ENCODE measurements around the gene POLR1H.
A peak's percentile ranks its signal among the peaks of the same experiment; 100 is the strongest.

Gene POLR1H

GRCh38 chr6:30062471-30063178 is 1.6 kb downstream of the POLR1H start:
- DNase-seq: no peak

GRCh38 chr6:30063315-30063714 is 2.2 kb downstream of the POLR1H start:
- no peak for DNase-seq

- no peak for DNase-seq
Measured at GRCh38 chr6:30066082-30066481, 5.0 kb downstream of the POLR1H start.

GRCh38 chr6:30066577-30067459 is 5.8 kb downstream of the POLR1H start, which contains the start of gene PPP1R11:
PPP1R11 (plus strand) TSS chr6:30067198; CDS start chr6:30067411, 213 bp downstream.
- peak; percentile 97 for DNase-seq

GRCh38 chr6:30067460-30068139 is 6.5 kb downstream of the POLR1H start:
- peak; percentile 53 for DNase-seq

- DNase-seq: no peak
Measured at GRCh38 chr6:30071081-30071818, 10.2 kb downstream of the POLR1H start.

GRCh38 chr6:30071858-30072257 is 10.8 kb downstream of the POLR1H start:
- no peak for DNase-seq

GRCh38 chr6:30073489-30074235 is 12.6 kb downstream of the POLR1H start:
- no peak for DNase-seq

GRCh38 chr6:30074331-30075093 is 13.4 kb downstream of the POLR1H start:
- DNase-seq: no peak

- DNase-seq: no peak
Measured at GRCh38 chr6:30075094-30075789, 14.2 kb downstream of the POLR1H start, which contains the start of gene RNF39. RNF39 (minus strand) TSS chr6:30075769; CDS start chr6:30075585, 184 bp downstream.

GRCh38 chr6:30075790-30076732 is 15.0 kb downstream of the POLR1H start:
- no peak for DNase-seq

GRCh38 chr6:30077218-30077617 is 16.2 kb downstream of the POLR1H start:
- no peak for DNase-seq

GRCh38 chr6:30087876-30088275 is 26.8 kb downstream of the POLR1H start:
- no peak for DNase-seq

- no peak for DNase-seq
Measured at GRCh38 chr6:30091577-30092381, 30.7 kb downstream of the POLR1H start.

- DNase-seq: no peak
Measured at GRCh38 chr6:30092852-30093543, 31.9 kb downstream of the POLR1H start.

- no peak for DNase-seq
Measured at GRCh38 chr6:30093951-30094661, 33.0 kb downstream of the POLR1H start.

GRCh38 chr6:30096829-30097228 is 35.8 kb downstream of the POLR1H start:
- no peak for DNase-seq
